H9 (cell line): Measurements from ENCODE around the gene ADRA2A. TPM values are rescaled to one million over a fixed set of nuclear protein-coding genes. Genes with fewer than 3 reads are reported as not detected.

Experiments
- DNase-seq: peaks from one replicate; pipeline ENCODE4 v3.0.0-alpha.2; 2017
- H2AFZ ChIP-seq: one replicate; pipeline ENCODE4 v1.6.1; 2013; ENCODE audit warnings: mild to moderate bottlenecking, low read length, control low read depth, moderate library complexity
- H2AK5ac ChIP-seq: 2 replicates; pipeline ENCODE4 v1.6.1; 2013; ENCODE audit warnings: low read length, control low read depth, mixed read lengths; ENCODE audit not compliant: insufficient read length
- H2BK120ac ChIP-seq: one replicate; pipeline ENCODE4 v1.6.1; 2013; ENCODE audit warnings: low read depth, mild to moderate bottlenecking, low read length, control low read depth, inconsistent platforms; ENCODE audit not compliant: poor library complexity, severe bottlenecking
- H2BK12ac ChIP-seq: 2 replicates; pipeline ENCODE4 v1.6.1; 2013; ENCODE audit warnings: low read length, control low read depth, mixed read lengths, low read depth; ENCODE audit not compliant: insufficient read length
- H2BK15ac ChIP-seq: 2 replicates; pipeline ENCODE4 v1.6.1; 2013; ENCODE audit warnings: low read depth, low read length, control low read depth
- H2BK20ac ChIP-seq: one replicate; pipeline ENCODE4 v1.6.1; 2013; ENCODE audit warnings: low read depth, mild to moderate bottlenecking, low read length, control low read depth, inconsistent platforms; ENCODE audit not compliant: poor library complexity, severe bottlenecking
- H2BK5ac ChIP-seq: 2 replicates; pipeline ENCODE4 v1.6.1; 2013; ENCODE audit warnings: low read length, control low read depth, mixed read lengths; ENCODE audit not compliant: insufficient read length
- H3K14ac ChIP-seq: 2 replicates; pipeline ENCODE4 v1.6.1; 2013; ENCODE audit warnings: low read length, control low read depth; ENCODE audit not compliant: insufficient read depth
- H3K18ac ChIP-seq: 2 replicates; pipeline ENCODE4 v1.6.1; 2013; ENCODE audit warnings: low read depth, mild to moderate bottlenecking, mixed read lengths, low read length, control low read depth; ENCODE audit not compliant: insufficient read length
- H3K23ac ChIP-seq: 2 replicates; pipeline ENCODE4 v1.6.1; 2013; ENCODE audit warnings: low read length, control low read depth, mixed read lengths, low read depth; ENCODE audit not compliant: insufficient read length
- H3K23me2 ChIP-seq: 2 replicates; pipeline ENCODE4 v1.6.1; 2013; ENCODE audit warnings: low read depth, mild to moderate bottlenecking, mixed read lengths, low read length, control low read depth; ENCODE audit not compliant: insufficient read length, poor library complexity, severe bottlenecking
- H3K27ac ChIP-seq: 2 replicates; pipeline ENCODE4 v1.5.1; 2013; ENCODE audit warnings: low read length, control low read depth, mixed read lengths, low read depth; ENCODE audit not compliant: insufficient read length
- H3K27me3 ChIP-seq: 2 replicates; pipeline ENCODE4 v1.6.1; 2013; ENCODE audit warnings: low read length, control low read depth, inconsistent platforms; ENCODE audit not compliant: insufficient read depth
- H3K4ac ChIP-seq: 2 replicates; pipeline ENCODE4 v1.6.1; 2013; ENCODE audit warnings: low read depth, mild to moderate bottlenecking, control low read depth, inconsistent platforms, low read length, moderate library complexity
- H3K4me1 ChIP-seq: 2 replicates; pipeline ENCODE4 v1.6.1; 2013; ENCODE audit warnings: low read length, control low read depth, inconsistent platforms; ENCODE audit not compliant: insufficient read depth
- H3K4me2 ChIP-seq: 2 replicates; pipeline ENCODE4 v1.6.1; 2013; ENCODE audit warnings: low read length, control low read depth, mixed read lengths; ENCODE audit not compliant: insufficient read length, insufficient read depth
- H3K56ac ChIP-seq: 2 replicates; pipeline ENCODE4 v1.6.1; 2013; ENCODE audit warnings: low read depth, mild to moderate bottlenecking, mixed read lengths, low read length, control low read depth; ENCODE audit not compliant: insufficient read length
- H3K79me1 ChIP-seq: 2 replicates; pipeline ENCODE4 v1.6.1; 2013; ENCODE audit warnings: low read depth, mild to moderate bottlenecking, moderate library complexity, low read length, control low read depth, inconsistent platforms; ENCODE audit not compliant: insufficient read depth, poor library complexity, severe bottlenecking
- H3K79me2 ChIP-seq: 2 replicates; pipeline ENCODE4 v1.6.1; 2013; ENCODE audit warnings: low read length, control low read depth, inconsistent platforms; ENCODE audit not compliant: insufficient read depth
- H3K9ac ChIP-seq: 2 replicates; pipeline ENCODE4 v1.6.1; 2013; ENCODE audit warnings: low read length, control low read depth, mixed read lengths; ENCODE audit not compliant: insufficient read length; ENCODE audit errors: extremely low read depth
- H3K9me3 ChIP-seq: one replicate; pipeline ENCODE4 v1.6.1; 2013; ENCODE audit warnings: low read depth, low read length, inconsistent platforms; ENCODE audit not compliant: control insufficient read depth
- H3T11ph ChIP-seq: one replicate; pipeline ENCODE4 v1.6.1; 2013; ENCODE audit warnings: mild to moderate bottlenecking, low read length, control low read depth, inconsistent platforms
- H4K20me1 ChIP-seq: one replicate; pipeline ENCODE4 v1.6.1; 2013; ENCODE audit not compliant: control insufficient read depth, insufficient read length, insufficient read depth
- H4K5ac ChIP-seq: 2 replicates; pipeline ENCODE4 v1.6.1; 2013; ENCODE audit warnings: low read depth, mild to moderate bottlenecking, mixed read lengths, low read length, control low read depth; ENCODE audit not compliant: insufficient read length
- H4K8ac ChIP-seq: replicated peaks from 2 replicates; pipeline ENCODE4 v1.6.1; 2013; ENCODE audit warnings: low read length, control low read depth, mixed read lengths, low read depth; ENCODE audit not compliant: insufficient read length
- H4K91ac ChIP-seq: 2 replicates; pipeline ENCODE4 v1.6.1; 2013; ENCODE audit warnings: low read depth, mild to moderate bottlenecking, moderate library complexity, mixed read lengths, low read length, control low read depth; ENCODE audit not compliant: insufficient read length
- H3K27ac Mint-ChIP-seq, 3 experiments: 2 replicates in 2 of 3; 3 replicates in 1 of 3; pipeline ENCODE4 v1.8.0; 2020 to 2021; ENCODE audit warnings: mixed read lengths in 3 of 3, mild to moderate bottlenecking in 1 of 3, moderate library complexity in 1 of 3
- H3K27me3 Mint-ChIP-seq: 2 replicates; pipeline ENCODE4 v1.8.0; 2021; ENCODE audit warnings: low read depth, mild to moderate bottlenecking, moderate library complexity, mixed read lengths
- H3K36me3 Mint-ChIP-seq, 3 experiments: 2 replicates in 2 of 3; 3 replicates in 1 of 3; pipeline ENCODE4 v1.8.0; 2020 to 2021; ENCODE audit warnings: low read depth in 3 of 3, mixed read lengths in 3 of 3; ENCODE audit not compliant: insufficient read depth in 1 of 3
- H3K4me1 Mint-ChIP-seq, 2 experiments: 2 replicates each; pipeline ENCODE4 v1.8.0; 2020; ENCODE audit warnings: mixed read lengths in 2 of 2
- H3K4me3 Mint-ChIP-seq, 2 experiments: 2 replicates in 1 of 2; 3 replicates in 1 of 2; pipeline ENCODE4 v1.8.0; 2020 to 2021; ENCODE audit warnings: mild to moderate bottlenecking in 2 of 2, mixed read lengths in 2 of 2, moderate library complexity in 1 of 2
- H3K9me3 Mint-ChIP-seq, 2 experiments: 2 replicates in 1 of 2; 3 replicates in 1 of 2; pipeline ENCODE4 v1.8.0; 2020; ENCODE audit warnings: mild to moderate bottlenecking in 2 of 2, mixed read lengths in 2 of 2, moderate library complexity in 1 of 2
- WGBS: extraction: QIAGEN DNeasy Blood & Tissue Kit; methylation state at CpG from one replicate; pipeline ENCODE4 v1.1.7; 2013; ENCODE audit warnings: missing lambda C conversion rate, low lambda C conversion rate, mixed read lengths; ENCODE audit not compliant: insufficient read length; ENCODE audit errors: extremely low coverage; 5-methylcytosine and 5-hydroxymethylcytosine counted together
- total RNA-seq: library from RNA; stranded (reverse); gene quantifications from 2 replicates; pipeline ENCODE4 v1.2.1, GENCODE V29; 2021
- TF ChIP-seq, protein P1 (sequence below): fragments of 200-600 bp; sonication (generic); conservative IDR thresholded peaks from 3 replicates; pipeline ENCODE4 v1.8.0; 2021; ENCODE audit warnings: antibody characterized with exemption, mild to moderate bottlenecking

Gene ADRA2A
- total RNA-seq, 1 experiment from 2014 or later: 1.4 TPM

- H3K36me3 Mint-ChIP-seq: 0 out of 7 replicates have a peak, but pooled peaks cover 0 to 1% (median 0%) of the 10 kb centered on the region in 3 experiments
- H3K27me3 Mint-ChIP-seq: peaks cover 8% of the 10 kb centered on the region
- no peak for DNase-seq
Observed at GRCh38 chr10:111087331-111087756, 10.5 kb downstream of the ADRA2A start.

More at GRCh38 chr10:111087331-111087756, 10.5 kb downstream of the ADRA2A start:
- Histone ChIP-seq H2BK20ac (no peak overlapping the region), H4K20me1 (no peaks in the 10 kb centered on the region), H2BK12ac (no peak overlapping the region), H4K8ac (no peak overlapping the region), H2BK120ac (no peak overlapping the region), H3K4me1 (peaks cover 4% of the 10 kb centered on the region; the same call in 1 of the 2 replicates), H2BK5ac (no peak overlapping the region), H3K79me2 (no peaks in the 10 kb centered on the region), H3K56ac (no peak overlapping the region), H2AFZ (no peak overlapping the region), H3K4ac (no peak overlapping the region), H3K18ac (no peak overlapping the region), H4K91ac (no peak overlapping the region), H3K79me1 (no peaks in the 10 kb centered on the region), H3K23ac (no peak overlapping the region), H3T11ph (no peak overlapping the region), H2AK5ac (no peak overlapping the region), H4K5ac (no peak overlapping the region), H3K23me2 (no peaks in the 10 kb centered on the region), H3K14ac (no peak overlapping the region), H3K27me3 (no peaks in the 10 kb centered on the region; the same call in 1 of the 2 replicates), H3K9me3 (no peaks in the 10 kb centered on the region), H3K9ac (no peak overlapping the region), H3K27ac (no peak overlapping the region), H3K4me2 (no peak overlapping the region), H2BK15ac (no peak overlapping the region)
- no peak overlapping the region for H3K4me3 Mint-ChIP-seq
- WGBS: no CpG with 5 or more reads among the region's 11 CpGs
- peaks cover 11% of the 10 kb centered on the region in 2 experiments for H3K4me1 Mint-ChIP-seq
- H3K27ac Mint-ChIP-seq: no peak overlapping the region
- TF ChIP-seq, protein P1, sequence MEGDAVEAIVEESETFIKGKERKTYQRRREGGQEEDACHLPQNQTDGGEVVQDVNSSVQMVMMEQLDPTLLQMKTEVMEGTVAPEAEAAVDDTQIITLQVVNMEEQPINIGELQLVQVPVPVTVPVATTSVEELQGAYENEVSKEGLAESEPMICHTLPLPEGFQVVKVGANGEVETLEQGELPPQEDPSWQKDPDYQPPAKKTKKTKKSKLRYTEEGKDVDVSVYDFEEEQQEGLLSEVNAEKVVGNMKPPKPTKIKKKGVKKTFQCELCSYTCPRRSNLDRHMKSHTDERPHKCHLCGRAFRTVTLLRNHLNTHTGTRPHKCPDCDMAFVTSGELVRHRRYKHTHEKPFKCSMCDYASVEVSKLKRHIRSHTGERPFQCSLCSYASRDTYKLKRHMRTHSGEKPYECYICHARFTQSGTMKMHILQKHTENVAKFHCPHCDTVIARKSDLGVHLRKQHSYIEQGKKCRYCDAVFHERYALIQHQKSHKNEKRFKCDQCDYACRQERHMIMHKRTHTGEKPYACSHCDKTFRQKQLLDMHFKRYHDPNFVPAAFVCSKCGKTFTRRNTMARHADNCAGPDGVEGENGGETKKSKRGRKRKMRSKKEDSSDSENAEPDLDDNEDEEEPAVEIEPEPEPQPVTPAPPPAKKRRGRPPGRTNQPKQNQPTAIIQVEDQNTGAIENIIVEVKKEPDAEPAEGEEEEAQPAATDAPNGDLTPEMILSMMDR: no peak
- H3K9me3 Mint-ChIP-seq: peaks cover 0 to 7% of the 10 kb centered on the region in 2 experiments; a peak in 4 of 5 replicates
